ENCODE measurements around the gene VPS51.

The VPS51 gene

GRCh38 chr11:65057526-65057925, 38.5 kb upstream of the VPS51 start:
- TF ChIP-seq, protein P1, sequence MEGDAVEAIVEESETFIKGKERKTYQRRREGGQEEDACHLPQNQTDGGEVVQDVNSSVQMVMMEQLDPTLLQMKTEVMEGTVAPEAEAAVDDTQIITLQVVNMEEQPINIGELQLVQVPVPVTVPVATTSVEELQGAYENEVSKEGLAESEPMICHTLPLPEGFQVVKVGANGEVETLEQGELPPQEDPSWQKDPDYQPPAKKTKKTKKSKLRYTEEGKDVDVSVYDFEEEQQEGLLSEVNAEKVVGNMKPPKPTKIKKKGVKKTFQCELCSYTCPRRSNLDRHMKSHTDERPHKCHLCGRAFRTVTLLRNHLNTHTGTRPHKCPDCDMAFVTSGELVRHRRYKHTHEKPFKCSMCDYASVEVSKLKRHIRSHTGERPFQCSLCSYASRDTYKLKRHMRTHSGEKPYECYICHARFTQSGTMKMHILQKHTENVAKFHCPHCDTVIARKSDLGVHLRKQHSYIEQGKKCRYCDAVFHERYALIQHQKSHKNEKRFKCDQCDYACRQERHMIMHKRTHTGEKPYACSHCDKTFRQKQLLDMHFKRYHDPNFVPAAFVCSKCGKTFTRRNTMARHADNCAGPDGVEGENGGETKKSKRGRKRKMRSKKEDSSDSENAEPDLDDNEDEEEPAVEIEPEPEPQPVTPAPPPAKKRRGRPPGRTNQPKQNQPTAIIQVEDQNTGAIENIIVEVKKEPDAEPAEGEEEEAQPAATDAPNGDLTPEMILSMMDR (IDR thresholded peaks at IDR 0.05) = no peak
- no peak for TF ChIP-seq ZFX (IDR thresholded peaks at IDR 0.05; ENCODE audit: borderline replicate concordance)

GRCh38 chr11:65058012-65058411, 38.0 kb upstream of the VPS51 start:
- TF ChIP-seq ZFX (IDR thresholded peaks at IDR 0.05; ENCODE audit: borderline replicate concordance) = no peak
- TF ChIP-seq, protein P1 (IDR thresholded peaks at IDR 0.05) = no peak
- no peak overlapping the region for H3K27ac ChIP-seq

More at GRCh38 chr11:65057526-65057925, 38.5 kb upstream of the VPS51 start:
- H3K27ac ChIP-seq = no peak overlapping the region

- no peak within 1 kb of the TSS for H3K27ac ChIP-seq
- TF ChIP-seq ZFX (IDR thresholded peaks at IDR 0.05; ENCODE audit: borderline replicate concordance) = no peak
- TF ChIP-seq, protein P1 (IDR thresholded peaks at IDR 0.05) = no peak
Observed at GRCh38 chr11:65058419-65059054, 37.5 kb upstream of the VPS51 start, which contains the start of gene NAALADL1. TSS of gene NAALADL1 (minus strand) at chr11:65058553. CDS start at chr11:65058521, 32 bp downstream.

- H3K27ac ChIP-seq = no peak overlapping the region
- no peak for TF ChIP-seq ZFX (IDR thresholded peaks at IDR 0.05; ENCODE audit: borderline replicate concordance)
- TF ChIP-seq, protein P1 (IDR thresholded peaks at IDR 0.05) = no peak
Observed at GRCh38 chr11:65059523-65059922, 36.5 kb upstream of the VPS51 start.

GRCh38 chr11:65059959-65060824, 35.8 kb upstream of the VPS51 start:
- TF ChIP-seq, protein P1 (IDR thresholded peaks at IDR 0.05) = no peak
- no peak for TF ChIP-seq ZFX (IDR thresholded peaks at IDR 0.05; ENCODE audit: borderline replicate concordance)
- no peak overlapping the region for H3K27ac ChIP-seq

GRCh38 chr11:65060913-65061408, 35.1 kb upstream of the VPS51 start:
- H3K27ac ChIP-seq = no peak overlapping the region
- TF ChIP-seq ZFX (IDR thresholded peaks at IDR 0.05; ENCODE audit: borderline replicate concordance) = no peak
- TF ChIP-seq, protein P1 (IDR thresholded peaks at IDR 0.05) = peak; percentile 73
